Muscle of leg (tissue), 11 donors: ENCODE measurements around the gene ABLIM2. TPM values are rescaled to one million over a fixed set of nuclear protein-coding genes. Genes with fewer than 3 reads are reported as not detected.

ENCODE experiments used
- DNase-seq: peaks from one replicate; pipeline ENCODE4 v3.0.0; 2013
- H3K27ac ChIP-seq: one replicate; pipeline ENCODE4 v1.5.1; 2013; ENCODE audit warnings: mild to moderate bottlenecking, low read length, control low read depth
- H3K27me3 ChIP-seq: one replicate; pipeline ENCODE4 v1.6.1; 2013; ENCODE audit warnings: low read length; ENCODE audit not compliant: control insufficient read depth, insufficient read depth
- H3K36me3 ChIP-seq: one replicate; pipeline ENCODE4 v1.6.1; 2013; ENCODE audit warnings: low read length; ENCODE audit not compliant: control insufficient read depth, insufficient read depth
- H3K4me1 ChIP-seq: one replicate; pipeline ENCODE4 v1.6.1; 2013; ENCODE audit warnings: low read length; ENCODE audit not compliant: control insufficient read depth, insufficient read depth
- H3K4me3 ChIP-seq: one replicate; pipeline ENCODE4 v1.5.1; 2013; ENCODE audit warnings: low read length, control low read depth
- H3K9me3 ChIP-seq: replicated peaks from 2 replicates; pipeline ENCODE4 v1.6.1; 2013; ENCODE audit warnings: low read depth, low read length; ENCODE audit not compliant: control insufficient read depth
- WGBS: methylation state at CpG from one replicate; pipeline ENCODE4 v1.1.5; 2013; ENCODE audit warnings: missing lambda C conversion rate; ENCODE audit not compliant: insufficient coverage; 5-methylcytosine and 5-hydroxymethylcytosine counted together
- polyA plus RNA-seq, 8 donors: library from polyadenylated mRNA; unstranded; fragments of 120-200 nt; gene quantifications; one replicate each; pipeline versions ENCODE4 v1.2.1 to v1.2.3, GENCODE V29; 2013; ENCODE audit warnings: inconsistent platforms in 1 of 8, low replicate concordance in 1 of 8; ENCODE audit not compliant: insufficient read length in 8 of 8, insufficient read depth in 1 of 8
- total RNA-seq: library from RNA; stranded (reverse); fragments of 120-200 nt; gene quantifications from one replicate; pipeline ENCODE4 v1.2.4, GENCODE V29; 2013

The ABLIM2 gene
- total and polyA plus RNA-seq, 9 donors = 3.1 to 10.5 (median 5.7) TPM

DNA sequence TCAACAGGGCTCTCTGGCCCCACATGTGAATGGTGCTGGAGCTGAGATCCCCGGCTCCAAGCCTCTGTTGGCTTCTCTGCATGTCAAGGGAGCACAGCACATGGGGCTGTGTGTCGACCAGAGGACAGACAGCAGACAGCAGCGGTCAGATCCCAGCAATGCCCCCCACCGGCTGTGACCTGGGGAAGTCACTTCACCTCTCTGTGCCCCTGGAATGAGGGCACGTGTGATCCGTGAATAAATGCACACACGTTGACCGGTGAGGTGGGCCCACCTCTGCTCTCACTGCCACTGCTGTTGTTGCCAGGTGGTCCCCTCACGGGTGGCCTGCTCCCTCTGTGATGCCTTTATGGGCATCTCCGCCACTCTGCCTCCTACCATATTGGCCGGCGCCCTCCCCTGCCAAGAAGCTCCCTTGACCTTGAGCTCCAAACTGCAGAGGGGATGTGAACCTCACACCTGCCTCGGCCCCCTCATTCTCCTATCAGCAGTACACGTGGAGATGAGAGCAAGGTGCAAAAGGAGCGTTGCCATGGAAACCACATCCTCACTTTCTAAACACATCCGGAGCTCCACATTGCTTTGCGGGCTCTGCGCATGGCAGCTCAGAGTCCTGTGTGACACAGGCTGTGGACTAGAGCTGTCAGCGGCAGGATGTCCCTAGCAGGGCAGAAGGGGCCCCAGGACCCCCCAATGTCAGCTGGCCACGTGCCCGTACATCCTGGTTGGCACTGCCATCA, 75.4 kb downstream of the ABLIM2 start:
- no peak for DNase-seq
- Histone ChIP-seq H3K36me3 (no peaks in the 10 kb centered on the region), H3K4me1 (peaks cover 9% of the 10 kb centered on the region), H3K27ac (no peak overlapping the region), H3K4me3 (no peak overlapping the region), H3K27me3 (peaks cover 18% of the 10 kb centered on the region), H3K9me3 (no peaks in the 10 kb centered on the region)
- WGBS = 78% methylated on average over 17 of the region's 21 CpGs

DNA sequence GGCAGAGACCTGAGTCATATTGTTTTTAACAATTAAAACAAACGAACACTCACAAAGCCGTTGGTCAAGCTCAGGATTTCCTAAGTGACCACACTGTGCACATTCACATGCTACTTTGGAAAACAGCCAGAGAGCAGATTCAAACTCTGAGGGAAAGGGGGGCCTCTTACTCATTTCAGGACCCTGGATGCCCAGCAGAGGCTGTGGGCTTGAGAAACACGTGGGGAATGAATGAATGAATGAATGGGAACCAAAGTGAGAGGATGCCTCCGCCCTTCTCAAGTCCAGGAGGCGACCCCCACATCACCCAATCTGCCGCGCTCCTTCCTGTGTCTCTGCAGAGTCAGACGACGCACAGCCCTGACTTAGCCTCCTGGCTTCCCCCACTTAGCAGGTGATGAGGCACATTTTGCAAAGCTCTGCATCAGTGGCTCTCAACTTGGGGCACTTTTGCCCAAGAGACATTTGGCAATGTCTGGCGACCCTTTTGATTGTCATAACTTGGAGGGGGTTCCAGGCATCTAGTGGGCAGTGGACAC, 76.0 kb downstream of the ABLIM2 start:
- Histone ChIP-seq H3K27ac (no peak overlapping the region), H3K4me3 (no peak overlapping the region), H3K27me3 (peaks cover 18% of the 10 kb centered on the region), H3K36me3 (no peaks in the 10 kb centered on the region), H3K4me1 (peaks cover 9% of the 10 kb centered on the region), H3K9me3 (no peaks in the 10 kb centered on the region)
- WGBS = 50% methylated on average over 5 of the region's 10 CpGs
- no peak for DNase-seq

DNA sequence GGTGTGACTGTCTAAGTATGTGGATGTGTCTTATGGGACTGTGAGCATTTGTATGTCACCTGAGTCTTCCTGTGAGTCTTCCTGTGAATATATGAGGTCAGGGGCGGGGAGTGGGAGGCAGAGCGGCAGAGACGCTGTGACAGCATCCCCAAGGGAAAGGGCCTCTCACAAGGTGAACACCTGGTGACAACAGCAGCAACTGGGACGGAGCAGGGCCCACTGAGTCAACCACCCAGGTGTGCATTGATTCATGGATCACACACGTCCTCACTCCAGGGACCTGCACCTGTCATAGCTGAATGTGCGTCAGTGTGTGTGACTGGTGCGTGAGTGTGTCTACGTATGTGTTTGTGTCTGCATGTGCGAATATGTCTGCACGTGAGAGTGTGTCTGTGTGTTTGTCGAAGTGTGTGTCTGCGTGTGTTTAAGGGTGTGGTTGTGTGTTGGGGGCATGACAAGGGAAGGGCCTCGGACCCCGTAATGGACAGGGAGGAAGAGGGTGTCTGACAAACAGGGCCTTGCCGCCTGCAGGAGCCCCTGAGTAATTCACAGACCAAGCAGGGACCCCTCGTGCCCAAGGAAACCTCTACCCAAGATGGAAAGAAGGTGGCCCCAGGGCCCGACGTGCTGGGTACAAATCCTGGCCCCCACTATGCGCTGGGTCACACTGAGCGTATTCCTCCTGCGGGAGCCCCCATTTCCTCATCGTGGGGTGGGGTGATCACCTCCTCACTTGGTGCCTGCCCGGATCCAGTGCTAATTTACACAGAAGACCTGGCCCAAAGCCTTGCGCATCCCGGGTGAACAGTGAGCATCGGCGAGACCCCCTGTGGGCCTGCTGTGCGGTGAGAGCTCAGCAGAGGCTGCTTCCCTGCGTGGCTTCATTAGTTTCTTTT, 76.7 kb downstream of the ABLIM2 start:
- DNase-seq = no peak
- H3K4me3 ChIP-seq = no peak overlapping the region
- H3K27me3 ChIP-seq = peaks cover 17% of the 10 kb centered on the region
- H3K27ac ChIP-seq = no peak overlapping the region
- peaks cover 9% of the 10 kb centered on the region for H3K4me1 ChIP-seq
- no peaks in the 10 kb centered on the region for H3K36me3 ChIP-seq
- no peaks in the 10 kb centered on the region for H3K9me3 ChIP-seq
- WGBS = 74% methylated on average over 26 of the region's 29 CpGs

GRCh38 chr4:8081171-8081570, 77.4 kb downstream of the ABLIM2 start:
- Histone ChIP-seq H3K9me3 (no peaks in the 10 kb centered on the region), H3K27me3 (peaks cover 20% of the 10 kb centered on the region), H3K36me3 (no peaks in the 10 kb centered on the region), H3K4me1 (peaks cover 9% of the 10 kb centered on the region), H3K4me3 (no peak overlapping the region), H3K27ac (no peak overlapping the region)
- no peak for DNase-seq
- 87% methylated on average over 9 of the region's 11 CpGs for WGBS

DNA sequence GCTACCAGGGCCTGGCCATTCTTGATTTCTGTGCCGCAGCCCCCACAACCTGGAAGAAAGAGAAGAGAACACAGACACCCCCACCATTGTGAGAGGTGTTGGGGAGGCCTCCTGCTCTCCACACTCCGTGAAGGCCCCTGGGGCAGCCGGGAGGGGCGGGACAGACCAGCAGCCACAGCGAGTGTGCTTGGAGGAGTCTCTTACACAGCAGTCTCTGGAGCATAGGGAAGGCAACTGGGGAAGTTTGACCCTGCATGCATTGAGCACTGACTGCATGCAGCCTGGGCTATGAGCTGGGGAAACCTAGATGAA, 77.9 kb downstream of the ABLIM2 start:
- Histone ChIP-seq H3K9me3 (no peaks in the 10 kb centered on the region), H3K4me1 (peaks cover 9% of the 10 kb centered on the region), H3K27ac (no peak overlapping the region), H3K36me3 (no peaks in the 10 kb centered on the region), H3K27me3 (peaks cover 23% of the 10 kb centered on the region), H3K4me3 (no peak overlapping the region)
- no peak for DNase-seq
- WGBS = 29% methylated on average over 2 of the region's 5 CpGs

DNA sequence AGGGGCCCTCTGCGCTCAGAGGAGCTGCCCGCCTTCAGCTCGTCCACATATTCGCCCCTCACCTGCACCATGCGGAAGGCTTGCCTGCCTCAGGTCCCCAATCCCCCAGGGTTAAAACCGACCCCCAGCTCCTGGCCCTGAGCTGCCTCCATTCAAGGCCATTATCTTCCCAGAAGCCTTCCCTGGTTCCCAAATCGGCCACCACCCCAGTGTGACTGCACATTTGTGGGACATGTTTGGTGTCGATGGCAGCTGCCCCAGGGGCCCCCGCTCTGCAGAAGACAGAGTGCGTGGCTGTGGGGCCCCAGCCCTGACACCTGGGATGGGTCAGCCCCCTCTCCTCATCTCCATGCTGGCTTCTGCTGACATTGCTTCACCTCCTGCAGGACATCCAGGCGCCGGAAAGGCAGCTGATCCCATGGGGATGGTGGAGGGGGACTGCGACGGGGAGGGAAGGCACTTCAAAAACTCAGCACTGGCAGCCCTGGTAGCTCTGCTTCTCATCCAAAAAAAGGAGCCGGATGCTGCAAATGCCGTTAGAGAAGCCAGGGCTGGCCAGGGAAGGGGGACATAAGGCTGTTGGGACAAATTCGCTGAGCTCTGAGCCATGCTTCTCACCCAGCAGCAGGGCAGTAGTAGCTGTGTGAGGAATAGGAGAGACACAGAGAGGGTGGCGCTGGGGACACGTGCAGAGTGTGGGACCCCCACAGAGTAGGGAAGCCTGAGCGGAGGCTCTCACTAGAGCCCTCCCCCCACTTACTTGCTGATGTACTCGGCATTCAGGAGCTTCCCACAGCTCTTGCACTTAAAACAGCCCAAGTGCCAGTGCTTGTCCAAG, 78.5 kb downstream of the ABLIM2 start:
- Histone ChIP-seq H3K4me1 (peaks cover 9% of the 10 kb centered on the region), H3K9me3 (no peaks in the 10 kb centered on the region), H3K4me3 (no peak overlapping the region), H3K36me3 (no peaks in the 10 kb centered on the region), H3K27ac (no peak overlapping the region), H3K27me3 (peaks cover 25% of the 10 kb centered on the region)
- 34% methylated on average over 16 of the region's 21 CpGs for WGBS
- DNase-seq = no peak

DNA sequence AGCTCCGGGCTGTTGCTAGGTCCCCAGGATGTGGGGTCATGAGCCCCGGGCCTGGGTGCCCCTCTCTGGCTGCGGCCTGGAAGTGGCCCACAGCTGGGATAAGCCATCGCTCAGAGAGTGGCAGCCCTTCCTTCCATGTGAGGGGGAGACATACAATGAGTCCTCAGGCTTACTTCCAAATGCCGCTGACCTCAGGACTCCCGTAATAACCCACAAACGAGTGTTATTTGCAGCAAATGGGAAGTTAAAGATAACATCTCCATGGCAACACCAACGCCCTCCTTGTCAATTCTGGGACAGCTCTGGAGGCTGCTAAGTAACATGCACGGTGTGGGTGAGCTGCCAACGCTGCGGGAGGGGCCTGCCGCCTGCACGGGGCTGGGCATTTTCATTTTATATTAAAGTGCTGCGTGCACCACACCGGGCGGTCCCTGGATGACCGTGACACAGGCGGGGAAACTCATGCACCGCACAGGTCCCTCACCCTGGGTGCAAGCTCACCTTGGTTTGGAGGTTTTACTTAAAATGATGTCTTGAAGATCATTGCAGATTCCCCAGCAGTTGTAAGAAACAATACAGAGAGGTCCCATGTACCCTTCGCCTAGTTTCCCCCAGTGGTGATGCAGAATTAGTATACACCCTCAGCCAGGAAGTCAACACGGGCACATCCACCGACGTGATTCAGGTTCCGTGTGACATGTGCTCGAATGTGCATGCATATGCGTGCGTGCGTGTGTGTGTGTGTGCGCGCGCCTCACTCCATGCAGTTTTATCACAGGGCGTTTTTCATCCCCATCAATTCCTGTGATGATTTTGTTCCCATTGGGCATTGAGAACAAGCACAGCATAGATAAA, 79.4 kb downstream of the ABLIM2 start:
- no peaks in the 10 kb centered on the region for H3K9me3 ChIP-seq
- H3K27me3 ChIP-seq = peaks cover 25% of the 10 kb centered on the region
- no peak overlapping the region for H3K4me3 ChIP-seq
- no peak overlapping the region for H3K27ac ChIP-seq
- H3K36me3 ChIP-seq = no peaks in the 10 kb centered on the region
- 53% methylated on average over 28 of the region's 32 CpGs for WGBS
- peaks cover 9% of the 10 kb centered on the region for H3K4me1 ChIP-seq
- DNase-seq = no peak

DNA sequence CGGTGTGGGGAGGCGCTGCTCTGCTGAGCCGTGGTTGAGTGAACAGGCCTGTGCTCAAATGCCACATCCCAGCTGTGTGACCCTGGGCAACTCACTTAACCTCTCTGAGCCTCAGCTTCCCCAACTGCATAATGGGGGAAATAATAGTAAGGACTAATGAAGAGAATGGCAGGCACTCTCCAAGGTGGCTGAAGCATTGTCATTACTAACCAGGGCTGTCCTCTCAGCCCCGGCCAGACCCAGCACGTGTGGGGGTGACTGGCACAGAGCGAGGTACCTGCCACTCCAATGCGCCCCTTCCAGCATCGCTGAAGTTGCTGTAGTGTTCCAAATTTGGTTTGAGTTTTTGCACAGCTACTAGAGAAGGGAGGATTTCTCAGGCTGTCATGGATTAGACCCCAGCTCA, 80.0 kb downstream of the ABLIM2 start:
- 73% methylated on average over 8 of the region's 8 CpGs for WGBS
- DNase-seq = no peak

DNA sequence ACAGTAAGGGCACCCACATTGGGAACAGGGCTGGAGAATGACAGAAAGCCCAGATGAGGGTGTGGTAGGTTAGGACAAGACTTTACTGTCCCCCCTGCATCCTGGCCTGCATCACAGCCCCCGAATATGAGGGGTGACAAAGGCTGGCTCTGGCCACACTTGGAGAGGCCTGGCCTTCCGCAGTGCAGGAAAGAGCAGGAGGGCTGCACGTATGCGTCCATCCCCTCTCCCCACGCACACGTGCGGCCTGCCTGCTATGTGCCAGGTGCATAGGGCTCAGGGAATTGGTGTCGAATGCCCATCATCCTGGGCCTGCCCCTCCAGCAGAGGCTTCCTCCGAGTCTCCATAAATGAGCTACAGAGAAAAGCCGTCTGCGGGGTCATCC, 80.5 kb downstream of the ABLIM2 start:
- peaks cover 25% of the 10 kb centered on the region for H3K27me3 ChIP-seq
- H3K9me3 ChIP-seq = no peaks in the 10 kb centered on the region
- DNase-seq = no peak
- WGBS = 56% methylated on average over 7 of the region's 11 CpGs
- no peaks in the 10 kb centered on the region for H3K36me3 ChIP-seq
- H3K4me1 ChIP-seq = peaks cover 9% of the 10 kb centered on the region
- no peak overlapping the region for H3K27ac ChIP-seq
- no peak overlapping the region for H3K4me3 ChIP-seq

More for the DNA sequence above, 80.0 kb downstream of the ABLIM2 start:
- no peak overlapping the region for H3K4me3 ChIP-seq
- peaks cover 9% of the 10 kb centered on the region for H3K4me1 ChIP-seq
- no peaks in the 10 kb centered on the region for H3K9me3 ChIP-seq
- no peaks in the 10 kb centered on the region for H3K36me3 ChIP-seq
- no peak overlapping the region for H3K27ac ChIP-seq
- peaks cover 22% of the 10 kb centered on the region for H3K27me3 ChIP-seq
